HL-60 (cell line): ENCODE measurements around the gene MBTPS1.

Experiments
- CTCF ChIP-seq: IDR thresholded peaks from one replicate; pipeline ENCODE4 v1.5.1; 2011; ENCODE audit warnings: low read length, control low read depth, inconsistent platforms; ENCODE audit not compliant: insufficient read depth
- REST ChIP-seq: IDR thresholded peaks from 2 replicates; pipeline ENCODE4 v1.6.1; 2012; ENCODE audit warnings: low read depth; ENCODE audit not compliant: insufficient replicate concordance

GRCh38 chr16:84050316-84050715 lies 66.4 kb downstream of the MBTPS1 start:
- TF ChIP-seq CTCF (no peak), REST (no peak)
